Fibroblast of lung (primary cell): ENCODE measurements around the gene NMNAT3.

ENCODE experiments used
- CTCF ChIP-seq, 2 donors: IDR thresholded peaks in 1 of 2; conservative IDR thresholded peaks in 1 of 2; 1 replicate in 1 of 2; 2 replicates in 1 of 2; pipeline ENCODE4 v1.5.1; 2011 to 2012; ENCODE audit warnings: low read length in 2 of 2, control low read depth in 1 of 2, inconsistent platforms in 1 of 2, low read depth in 1 of 2, mild to moderate bottlenecking in 1 of 2
- EZH2 ChIP-seq: IDR thresholded peaks from 2 replicates; pipeline ENCODE4 v1.5.1; 2012; ENCODE audit warnings: low read length, control low read depth, mild to moderate bottlenecking; ENCODE audit errors: missing control alignments

GRCh38 chr3:139534992-139535879 is 142.5 kb downstream of the NMNAT3 start:
- no peak for TF ChIP-seq CTCF (conservative IDR thresholded peaks at IDR 0.05 in 1 of 2, IDR thresholded peaks at IDR 0.05 in 1 of 2; ENCODE audit: low read depth in 1 of 2, low read length in 2 of 2)
- TF ChIP-seq EZH2: no peak
